Iris pigment epithelial cell (primary cell): ENCODE measurements around the gene RAG1.

ENCODE experiments used
- DNase-seq: peaks from one replicate; pipeline ENCODE4 v3.0.0-alpha.2; 2011; ENCODE audit warnings: low read depth

RAG1 gene

GRCh38 chr11:36628141-36628540 is 60.3 kb downstream of the RAG1 start:
- DNase-seq: no peak

DNA sequence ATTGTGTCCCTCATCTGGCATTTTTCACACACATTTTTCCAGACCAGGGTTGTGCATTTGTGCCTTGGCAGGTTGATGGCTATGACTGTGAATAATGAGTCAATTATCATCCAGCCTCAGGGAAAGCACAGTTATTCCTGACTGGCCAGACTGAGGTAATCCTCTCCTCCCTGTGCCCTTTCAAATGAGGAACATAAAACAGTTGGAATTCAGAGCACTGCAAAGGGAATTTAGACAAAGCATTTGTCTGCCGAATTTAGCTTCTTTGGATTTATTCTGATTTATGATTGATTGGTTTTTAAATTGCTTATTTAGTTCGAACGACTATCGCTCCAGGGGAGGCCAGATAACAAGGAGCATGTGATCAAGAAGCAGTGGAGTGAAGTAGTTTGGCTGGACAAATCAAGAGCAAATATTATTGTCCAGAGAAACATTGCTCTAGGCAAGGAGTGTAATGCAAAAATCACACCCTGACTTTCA is 61.0 kb downstream of the RAG1 start:
- DNase-seq: no peak
